NCI-H2196 (cell line): Measurements from ENCODE around the gene TRIM62.

Experiments used
- DNase-seq: peaks from one replicate; lab custom pipeline; 2025; ENCODE audit not compliant: unreplicated experiment; lab: John Stamatoyannopoulos, UW

Gene TRIM62

DNA sequence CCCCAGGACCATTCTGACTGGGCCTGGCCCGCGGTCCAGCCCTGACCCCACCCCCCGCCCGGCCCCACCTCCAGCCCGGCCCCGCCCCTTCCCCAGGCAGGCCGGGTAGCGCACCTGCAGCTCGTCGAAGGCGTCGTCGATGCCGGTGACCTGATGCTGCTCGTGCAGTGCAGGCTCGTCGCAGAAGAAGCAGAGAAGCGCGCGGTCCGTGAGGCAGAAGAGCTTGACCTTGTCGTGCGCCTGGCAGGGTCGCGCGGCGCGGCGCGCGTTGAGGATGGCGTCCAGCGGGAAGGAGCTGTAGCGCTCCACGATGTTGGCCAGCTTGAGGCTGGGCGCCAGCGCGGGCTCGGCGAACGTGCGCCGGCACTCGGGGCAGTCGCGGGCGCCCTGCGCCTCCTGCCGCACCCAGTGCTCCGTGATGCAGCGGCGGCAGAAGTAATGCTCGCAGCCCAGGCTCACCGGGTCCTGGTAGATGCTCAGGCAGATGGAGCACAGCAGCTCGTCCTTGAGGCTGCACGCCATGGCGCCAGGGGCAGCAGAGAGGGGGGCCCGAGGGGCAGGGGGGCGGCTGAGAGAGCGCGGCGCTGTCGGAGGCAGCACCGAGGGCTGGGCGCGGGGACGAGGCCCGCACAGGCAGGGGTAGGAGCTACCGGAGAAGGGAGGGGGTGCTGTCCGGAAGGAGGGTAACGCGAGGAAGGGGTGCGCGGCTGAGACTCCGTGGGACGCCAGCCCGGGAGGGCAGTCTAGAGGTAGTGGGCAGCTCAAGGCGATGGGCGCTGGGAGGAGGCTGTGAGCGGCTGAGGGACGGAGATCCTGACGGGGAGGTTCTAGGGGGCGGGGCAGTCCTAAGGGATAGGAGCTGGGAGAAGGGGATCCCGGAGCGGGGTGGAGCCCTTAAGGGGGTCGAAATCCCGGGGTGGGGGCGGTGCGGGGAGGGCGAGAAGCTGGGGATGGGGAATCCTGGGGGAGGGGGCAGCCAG is 642 bp downstream of the TRIM62 start:
- DNase-seq = peak; percentile 91

DNA sequence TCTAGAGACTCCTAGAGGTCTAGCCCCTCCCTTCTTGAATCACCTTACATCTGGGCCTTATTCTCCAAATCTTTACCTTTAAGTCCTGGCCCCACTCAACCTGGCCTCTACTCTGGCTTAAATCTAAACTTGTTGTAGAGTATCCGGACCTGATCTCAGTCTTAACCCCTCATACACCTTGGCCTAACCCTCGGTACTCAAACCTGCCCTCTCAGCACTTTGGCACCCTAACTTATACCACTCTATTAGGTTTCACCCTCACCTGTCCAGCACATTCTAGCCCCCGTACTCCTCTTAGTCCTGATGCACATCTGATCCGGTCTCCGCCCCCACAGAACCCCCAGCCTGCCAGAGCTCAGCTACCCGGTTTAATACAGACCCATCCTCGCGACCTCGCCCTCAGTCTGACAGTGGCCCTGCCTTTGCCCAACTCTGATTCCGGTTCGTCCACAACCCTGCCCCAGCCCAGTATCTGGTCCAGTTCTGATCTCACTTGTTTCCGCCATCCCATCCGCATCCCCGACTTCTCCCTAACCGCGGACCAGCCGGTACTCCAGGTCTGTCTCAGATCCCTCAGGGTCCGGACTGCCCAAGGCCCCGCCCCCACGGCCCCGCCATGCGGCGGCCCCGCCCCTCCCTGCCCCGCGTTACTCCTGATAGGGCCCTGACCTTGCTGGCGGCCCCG is 1.5 kb downstream of the TRIM62 start:
- no peak for DNase-seq

DNA sequence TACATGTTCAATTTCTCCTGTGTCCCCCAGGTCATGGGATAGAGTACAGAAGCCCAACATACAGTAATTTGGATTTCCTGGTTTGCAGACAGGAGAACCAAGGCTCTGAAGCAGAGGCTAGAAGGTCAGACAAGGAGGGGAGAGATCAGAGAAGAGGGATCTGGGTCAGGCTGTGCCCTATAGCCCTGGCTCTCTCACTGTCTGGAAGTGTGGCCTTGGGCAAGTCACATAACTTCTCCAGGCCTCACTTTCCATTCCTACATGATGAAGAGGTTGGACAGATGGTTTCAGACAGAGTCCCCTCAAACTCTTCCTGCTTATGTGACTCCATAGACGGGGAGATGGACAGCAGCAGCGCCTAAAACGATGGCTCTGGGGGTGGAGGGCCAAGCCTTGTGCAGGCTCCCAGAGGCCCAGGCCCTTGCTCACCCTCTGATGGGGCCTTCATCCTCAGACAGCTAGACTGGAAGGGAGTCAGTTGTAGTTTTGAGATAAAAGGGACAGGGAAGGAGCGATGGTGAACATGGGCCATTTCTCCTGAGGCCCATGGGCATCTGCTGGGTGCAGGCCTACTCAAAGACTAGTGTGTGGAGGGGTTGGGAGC is 2.9 kb downstream of the TRIM62 start:
- no peak for DNase-seq

DNA sequence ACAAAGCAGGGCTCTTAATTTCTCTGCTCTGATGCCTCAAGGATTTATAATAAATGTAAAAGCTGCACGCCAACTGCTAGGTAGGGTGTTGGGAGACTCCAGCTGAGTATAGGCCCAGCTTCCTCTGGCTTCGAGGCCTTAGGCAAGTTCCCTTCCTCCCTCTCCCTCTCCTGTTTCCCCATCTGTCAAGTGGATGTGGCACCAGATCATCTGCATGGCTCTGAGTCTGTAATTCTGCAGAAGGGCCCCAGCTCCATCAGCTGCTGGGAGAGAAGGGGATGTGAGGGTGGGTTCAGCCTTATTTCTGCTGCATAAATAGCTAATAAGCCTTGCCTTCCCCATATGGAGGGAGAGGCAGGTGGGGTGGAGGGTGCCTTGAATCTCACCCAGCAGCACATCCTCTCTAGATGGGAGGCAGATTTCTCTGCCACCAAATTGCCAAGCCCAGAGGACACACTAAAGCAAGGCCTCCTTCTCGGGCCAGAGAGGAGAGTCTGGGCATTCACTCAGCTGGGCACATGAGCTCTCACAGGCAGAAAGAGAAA is 3.8 kb downstream of the TRIM62 start:
- DNase-seq = no peak

DNA sequence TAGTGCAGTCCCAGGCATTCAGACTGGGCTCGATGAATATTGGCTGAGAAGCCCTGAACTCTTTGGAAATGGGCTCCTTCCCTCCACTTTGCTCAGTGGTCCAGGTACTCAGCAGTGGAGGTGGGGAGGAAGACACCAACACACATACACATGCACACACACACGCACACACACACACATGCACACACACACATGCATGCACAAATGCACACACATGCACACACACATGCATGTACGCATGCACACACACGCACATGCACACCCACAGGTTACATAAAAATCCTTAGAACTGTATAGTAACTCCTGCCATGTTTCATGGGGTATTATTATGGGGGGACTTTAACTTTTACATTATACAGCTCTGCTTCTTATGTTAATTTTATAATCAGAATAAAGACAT is 5.0 kb downstream of the TRIM62 start:
- DNase-seq = no peak

DNA sequence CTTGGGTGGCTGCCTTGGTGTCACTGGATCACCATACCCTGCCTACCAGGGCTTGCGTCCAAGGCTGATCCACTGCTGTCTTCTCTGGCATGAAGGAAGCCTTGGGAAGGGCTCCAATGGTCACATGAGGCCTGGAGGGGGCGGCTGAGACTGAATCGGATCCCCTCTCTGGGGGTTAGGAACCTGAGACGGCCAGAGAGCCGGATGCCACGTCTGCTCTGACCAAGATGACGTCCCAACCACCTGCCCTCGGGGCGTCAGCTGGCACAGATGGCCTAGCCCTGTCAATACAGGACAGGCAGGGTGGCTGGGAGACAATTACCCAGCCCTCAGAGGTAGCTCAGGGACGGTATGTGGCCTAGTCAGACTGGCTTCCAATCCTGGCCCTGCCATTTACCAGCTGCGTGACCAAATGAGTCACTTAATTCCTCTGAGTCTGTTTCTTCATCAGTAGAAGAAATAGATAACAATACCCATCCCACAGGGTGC is 5.4 kb downstream of the TRIM62 start:
- DNase-seq = peak; percentile 94

DNA sequence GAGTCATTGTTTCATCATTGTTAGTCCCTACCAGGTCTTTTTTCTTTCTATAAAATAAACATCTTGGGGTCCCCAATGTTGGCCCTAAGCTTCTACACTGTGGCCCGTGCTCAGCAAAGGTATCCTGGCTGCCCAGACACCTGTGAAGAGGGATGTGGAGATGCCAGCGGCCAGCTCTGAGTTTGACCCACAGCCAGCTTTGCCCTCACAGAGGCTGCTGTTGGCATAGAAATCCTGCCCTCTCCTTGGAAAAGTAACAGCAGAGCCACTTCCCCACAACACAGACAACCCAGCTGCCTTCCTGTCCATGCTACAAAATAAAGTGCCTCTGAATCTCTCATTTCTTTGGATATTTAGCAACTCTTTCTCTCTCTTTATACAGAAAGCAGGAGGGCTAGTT is 6.0 kb downstream of the TRIM62 start:
- peak; percentile 56 for DNase-seq

DNA sequence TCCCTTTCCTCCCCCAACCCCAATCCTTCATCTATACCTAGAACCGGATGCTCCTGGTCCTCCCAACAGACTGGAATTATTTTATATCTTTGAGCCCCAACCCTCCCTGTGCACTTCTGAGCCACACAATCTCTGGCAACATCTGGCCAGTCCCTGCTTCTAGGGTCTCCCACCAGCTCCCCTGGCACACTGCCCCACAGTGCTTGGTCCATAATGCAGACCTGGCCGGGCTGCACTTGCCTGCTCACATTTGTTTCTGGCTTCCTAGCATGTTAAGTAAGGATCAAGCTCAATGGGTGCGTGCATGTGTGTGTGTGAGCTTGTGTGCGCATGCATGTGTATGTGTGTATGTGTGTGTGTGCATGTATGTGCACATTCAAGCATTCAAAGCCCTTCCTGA is 8.8 kb downstream of the TRIM62 start:
- no peak for DNase-seq

DNA sequence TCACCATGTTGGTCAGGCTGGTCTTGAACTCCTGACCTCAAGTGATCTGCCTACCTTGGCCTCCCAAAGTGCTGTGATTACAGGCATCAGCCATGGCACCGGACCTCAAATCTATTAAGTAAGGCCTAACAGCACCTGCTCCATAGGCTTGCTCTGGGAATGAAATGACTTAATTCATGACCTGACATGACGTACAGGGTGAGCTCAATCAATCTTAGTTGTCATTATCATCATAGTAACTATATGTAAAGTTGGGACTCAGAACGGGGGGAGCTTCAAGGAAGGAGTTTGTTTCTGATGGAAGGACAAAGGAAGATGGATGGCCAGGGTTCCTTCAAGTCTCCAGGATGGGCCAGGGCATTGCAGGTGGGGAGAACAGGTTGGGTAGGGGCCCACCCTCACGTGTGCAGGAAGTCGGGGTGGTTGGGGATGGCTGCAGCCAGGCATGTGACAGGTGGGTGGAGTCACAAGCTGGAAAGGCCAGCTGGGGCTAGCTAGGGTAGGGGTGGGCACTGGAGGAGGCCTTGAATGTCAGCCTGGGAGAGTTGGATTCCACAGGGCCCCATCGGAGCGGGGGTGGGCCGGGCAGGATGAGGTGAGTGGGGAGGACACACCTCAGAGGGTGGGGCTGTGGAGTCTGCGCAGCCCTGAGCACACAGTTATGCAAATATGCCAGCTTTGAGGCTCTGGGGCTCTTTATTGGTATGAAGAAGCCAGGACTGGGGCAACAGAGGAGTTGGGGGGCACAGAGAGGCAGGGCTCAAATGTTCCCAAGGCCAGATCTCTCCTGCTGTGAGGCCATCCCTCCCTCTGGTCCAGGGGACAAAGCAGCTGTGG is 9.6 kb downstream of the TRIM62 start:
- no peak for DNase-seq

DNA sequence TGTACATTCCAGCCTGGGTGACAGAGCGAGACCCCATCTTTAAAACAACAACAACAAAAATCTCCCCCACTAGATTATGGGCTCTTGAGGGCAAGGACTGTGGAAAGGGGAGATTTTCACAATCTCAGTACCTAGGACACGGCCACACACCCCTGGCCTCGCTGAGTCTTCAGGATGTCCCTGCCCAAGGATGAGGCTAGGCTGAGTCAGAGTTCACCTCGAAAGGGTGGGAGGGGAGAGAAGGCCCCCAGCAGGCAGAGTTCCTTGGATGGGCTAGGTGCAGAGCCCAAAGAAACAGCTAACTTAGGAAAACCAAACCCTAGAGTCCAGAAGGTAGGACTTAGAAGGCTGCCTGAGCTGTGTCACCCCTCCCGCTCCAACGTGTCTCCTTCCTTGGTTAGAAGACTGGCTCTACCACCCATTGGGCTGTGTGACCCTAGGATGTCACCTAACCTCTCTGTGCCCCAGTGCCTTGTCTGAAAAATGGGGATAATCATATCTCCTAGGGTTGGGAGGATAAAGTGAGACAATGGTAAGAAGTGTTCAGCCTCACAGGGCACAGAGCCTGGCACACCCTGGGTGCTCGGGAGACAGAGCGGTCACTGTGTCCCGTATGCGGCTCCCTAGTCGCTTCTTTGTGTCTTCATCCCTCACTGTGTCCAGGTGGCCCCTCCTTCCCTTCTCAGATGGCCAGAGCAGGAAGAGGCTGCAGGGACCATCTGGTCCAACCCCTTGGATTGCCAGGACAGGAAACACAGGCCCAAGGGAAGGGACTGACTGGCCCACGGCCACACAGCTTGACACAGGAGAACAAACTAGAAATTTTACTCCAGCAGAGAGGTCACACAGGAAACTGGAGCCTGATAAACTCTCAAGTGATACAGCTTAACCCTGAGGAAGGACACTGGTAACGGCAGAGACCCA is 11.2 kb downstream of the TRIM62 start:
- DNase-seq = no peak

DNA sequence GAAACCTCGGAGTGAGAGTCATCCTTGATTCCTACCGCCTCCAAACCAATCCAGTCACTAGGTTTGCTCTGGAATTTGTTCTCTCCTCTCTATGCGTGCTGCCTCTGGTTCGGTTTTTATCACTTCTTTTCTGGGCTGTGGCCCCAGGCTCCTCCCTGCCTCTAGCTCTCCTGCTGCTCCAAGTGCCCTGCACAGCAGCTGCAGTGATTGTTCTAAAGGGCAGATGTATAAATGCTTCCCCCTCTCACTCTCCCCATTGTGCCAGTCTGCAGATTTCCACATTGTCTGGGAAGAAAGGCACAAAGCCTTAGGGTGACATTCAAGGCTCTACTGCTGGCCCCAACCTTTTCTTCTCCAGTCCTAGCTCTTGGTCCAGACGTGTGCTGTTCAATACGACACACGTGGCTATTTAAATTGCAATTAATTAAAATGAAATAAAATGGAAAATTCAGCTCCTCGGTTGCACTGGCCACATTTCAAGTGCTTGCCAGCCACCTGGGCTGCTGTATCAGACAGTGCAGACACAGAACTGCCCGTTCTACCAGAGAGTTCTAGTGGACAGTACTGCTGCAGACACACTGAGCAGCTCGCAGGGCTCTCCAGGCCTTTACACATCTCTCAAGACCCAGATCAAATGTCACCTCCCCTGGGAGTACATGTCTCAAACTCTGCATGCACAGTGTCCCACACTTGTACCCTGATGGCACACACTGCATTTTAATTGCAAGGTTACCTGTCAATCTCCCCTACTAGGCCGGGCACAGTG is 12.4 kb downstream of the TRIM62 start:
- DNase-seq = peak; percentile 12

DNA sequence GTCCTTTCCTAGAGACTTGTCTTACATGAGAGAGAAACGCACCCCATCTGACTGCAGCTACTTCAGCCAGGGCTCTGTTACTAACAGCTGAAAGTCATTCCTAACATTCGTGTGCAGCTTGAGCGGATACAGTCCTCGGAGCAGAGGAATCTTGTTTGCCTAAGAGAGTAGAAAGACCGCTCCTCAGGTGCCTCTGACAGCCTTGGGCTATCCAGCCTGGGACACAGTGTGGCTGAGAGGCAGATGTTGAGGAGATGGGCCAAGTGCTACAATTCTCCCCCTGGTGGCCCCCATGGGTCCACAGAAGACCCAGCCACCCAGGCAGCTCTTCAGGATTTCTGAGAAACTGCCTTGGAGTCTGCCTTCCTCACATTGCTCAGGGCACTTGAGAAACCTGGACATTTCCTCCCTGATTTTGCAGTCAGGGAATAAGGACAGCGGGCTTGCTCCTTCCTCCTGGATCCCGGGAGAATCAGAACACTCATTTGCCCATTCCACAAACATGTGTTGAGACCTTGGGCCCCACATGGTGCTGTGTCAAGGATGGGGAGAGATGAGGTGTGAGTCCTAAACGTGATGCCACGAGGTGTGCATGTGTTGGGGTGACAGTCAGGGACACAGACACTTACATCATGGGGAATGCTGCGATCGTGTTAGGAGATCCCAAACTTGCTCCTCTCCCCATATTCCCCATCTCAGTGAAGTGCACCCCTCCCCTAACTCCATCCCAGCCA is 13.1 kb downstream of the TRIM62 start:
- DNase-seq = no peak

DNA sequence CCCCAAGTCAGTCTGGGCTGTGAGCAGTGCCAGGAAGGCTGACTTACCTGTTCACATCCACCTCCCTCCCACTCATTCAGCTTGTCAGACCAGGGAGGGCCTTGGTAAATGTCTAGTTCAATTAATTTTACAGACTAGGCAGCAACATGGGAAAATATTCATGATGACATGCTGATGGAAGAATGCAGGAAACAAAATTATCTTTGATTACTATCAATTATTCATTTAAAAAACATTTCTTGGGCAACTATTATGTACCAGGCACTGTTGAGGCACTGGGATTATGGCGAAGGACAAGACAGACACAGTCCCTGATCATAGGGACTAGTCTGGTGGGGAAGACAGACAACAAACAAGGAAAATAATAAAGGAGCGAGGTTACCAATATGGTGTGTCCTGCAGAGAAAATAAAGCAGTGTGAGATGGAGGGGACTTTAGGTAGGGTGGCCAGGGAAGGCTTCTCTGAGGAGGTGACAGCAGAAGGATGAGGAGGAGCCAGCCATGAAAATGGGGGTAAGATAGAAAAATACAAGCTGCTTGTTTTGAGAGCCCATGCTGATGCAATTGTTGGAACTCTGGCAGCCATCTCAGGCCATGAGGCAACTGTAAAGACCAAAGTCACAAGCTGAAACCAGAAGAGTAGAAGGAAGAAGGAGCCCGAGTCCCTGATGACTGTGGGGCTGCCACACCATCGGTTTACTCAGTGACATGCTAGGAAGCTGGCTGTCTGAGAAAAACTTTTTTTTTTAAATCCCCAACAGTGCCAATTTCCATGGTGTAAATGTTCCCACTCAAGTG is 14.0 kb downstream of the TRIM62 start:
- DNase-seq = no peak

DNA sequence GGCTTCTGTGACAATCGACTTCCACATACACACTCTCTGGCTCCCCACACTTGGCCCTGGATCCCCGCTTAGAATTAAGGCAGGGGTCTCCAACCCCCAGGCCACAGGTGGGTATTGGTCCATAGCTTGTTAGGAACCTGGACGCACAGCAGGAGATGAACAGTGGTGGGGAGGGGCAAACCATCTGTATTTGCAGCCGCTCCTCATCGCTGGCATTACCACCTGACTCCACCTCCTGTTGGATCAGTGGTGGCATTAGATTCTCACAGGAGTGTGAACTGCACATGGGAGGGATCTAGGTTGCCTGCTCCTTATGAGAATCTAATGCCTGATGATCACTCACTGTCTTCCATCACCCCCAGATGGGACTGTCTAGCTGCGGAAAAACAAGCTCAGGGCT is 16.0 kb downstream of the TRIM62 start:
- no peak for DNase-seq

DNA sequence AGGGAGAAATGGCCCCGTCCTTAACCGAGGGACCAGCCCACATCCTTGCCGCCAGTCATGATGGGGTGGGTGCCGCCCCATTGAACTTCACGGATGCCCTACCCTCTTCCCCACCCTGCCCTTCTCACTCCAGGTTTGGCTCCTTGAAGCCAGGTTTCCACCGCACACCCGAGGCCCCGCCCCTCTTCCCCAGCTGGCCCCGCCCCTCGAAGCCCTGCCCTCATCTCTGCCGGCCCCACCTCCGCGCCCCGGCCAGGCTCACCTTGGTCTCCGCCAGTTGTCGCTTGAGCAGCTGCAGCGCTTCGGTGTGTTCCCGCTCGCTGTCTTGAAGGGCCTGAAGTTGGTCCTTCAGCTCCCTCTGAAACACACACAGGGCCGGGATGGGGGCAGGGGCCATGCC is 16.6 kb downstream of the TRIM62 start:
- no peak for DNase-seq

DNA sequence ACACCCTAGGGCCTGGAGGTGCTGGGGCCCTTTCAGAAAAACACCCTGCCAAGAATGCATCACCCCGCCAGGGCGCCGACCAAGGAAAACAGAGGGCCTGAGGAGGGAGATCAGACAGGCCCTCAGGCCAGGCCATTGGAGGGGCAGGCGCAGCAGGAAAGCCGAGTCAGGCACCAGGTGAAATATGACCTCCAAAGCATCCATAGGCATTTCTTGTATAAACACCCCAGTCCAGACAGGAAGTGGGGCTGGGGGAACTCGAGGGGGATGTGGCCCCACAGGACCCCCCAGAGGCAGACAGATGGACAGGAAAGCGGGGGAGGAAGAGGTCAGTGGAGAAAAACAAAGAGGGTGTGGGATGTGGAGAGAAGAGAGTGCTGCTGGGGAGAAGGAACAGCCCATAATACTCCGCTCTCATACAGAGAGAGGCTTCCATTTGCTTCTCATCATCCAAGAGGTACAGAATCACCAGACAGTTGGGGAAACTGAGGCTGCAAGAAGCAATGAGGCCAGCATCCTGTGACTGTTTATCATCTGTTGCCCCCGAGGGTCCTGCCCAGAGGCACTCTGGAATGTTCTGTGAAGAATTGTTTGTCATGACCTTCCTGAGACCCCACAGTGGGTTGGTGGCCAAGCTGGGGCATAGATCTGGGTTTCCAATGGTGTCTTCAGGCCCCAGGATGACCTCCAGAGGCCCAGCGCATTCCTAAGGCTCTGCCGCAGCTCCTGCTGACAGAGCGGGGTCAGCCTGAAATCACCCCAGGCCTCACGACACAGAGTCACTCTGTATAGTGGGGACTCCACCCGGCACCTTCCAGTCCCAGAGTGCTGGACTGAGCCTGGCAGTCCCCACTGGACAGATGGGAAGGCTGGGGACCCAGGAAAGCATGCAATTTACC is 18.0 kb downstream of the TRIM62 start:
- no peak for DNase-seq
